ENCODE measurements around the gene FAM227B.

The FAM227B gene

GRCh38 chr15:49286649-49287404 lies 333.8 kb downstream of the FAM227B start:
- no peak for DNase-seq

- no peak for DNase-seq
Measured at GRCh38 chr15:49282366-49282765, 338.3 kb downstream of the FAM227B start.

- DNase-seq = no peak
Measured at GRCh38 chr15:49279521-49280456, 340.8 kb downstream of the FAM227B start.

- DNase-seq = no peak
Measured at GRCh38 chr15:49278751-49279150, 341.9 kb downstream of the FAM227B start.

All from KG1 (cell line).